ENCODE results near the gene DOC2A.

DOC2A gene

DNA sequence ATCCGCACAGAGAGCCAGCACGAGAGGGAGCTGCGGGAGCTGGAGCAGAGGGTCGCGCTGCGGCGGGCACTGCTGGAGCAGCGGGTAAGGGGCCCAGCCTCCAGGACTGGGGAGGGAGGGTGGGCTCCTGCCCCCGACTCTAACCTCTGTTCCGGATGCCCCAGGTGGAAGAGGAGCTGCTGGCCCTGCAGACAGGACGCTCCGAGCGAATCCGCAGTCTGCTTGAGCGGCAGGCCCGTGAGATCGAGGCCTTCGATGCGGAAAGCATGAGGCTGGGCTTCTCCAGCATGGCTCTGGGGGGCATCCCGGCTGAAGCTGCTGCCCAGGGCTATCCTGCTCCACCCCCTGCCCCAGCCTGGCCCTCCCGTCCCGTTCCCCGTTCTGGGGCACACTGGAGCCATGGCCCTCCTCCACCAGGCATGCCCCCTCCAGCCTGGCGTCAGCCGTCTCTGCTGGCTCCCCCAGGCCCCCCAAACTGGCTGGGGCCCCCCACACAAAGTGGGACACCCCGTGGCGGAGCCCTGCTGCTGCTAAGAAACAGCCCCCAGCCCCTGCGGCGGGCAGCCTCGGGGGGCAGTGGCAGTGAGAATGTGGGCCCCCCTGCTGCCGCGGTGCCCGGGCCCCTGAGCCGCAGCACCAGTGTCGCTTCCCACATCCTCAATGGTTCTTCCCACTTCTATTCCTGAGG lies 19.8 kb downstream of the DOC2A start:
- Histone ChIP-seq H3K4me3 (ENCODE audit: low read depth in 1 of 2, low read length in 1 of 2) (no peak overlapping the region), H3K9me3 (no peaks in the 10 kb centered on the region), H3K27ac (no peak overlapping the region), H3K27me3 (no peaks in the 10 kb centered on the region), H3K36me3 (peaks cover 75% of the 10 kb centered on the region), H3K4me1 (ENCODE audit: control insufficient read depth in 1 of 2, insufficient read depth in 1 of 2, low read depth in 1 of 2, low read length in 1 of 2) (peaks cover 10 to 16% of the 10 kb centered on the region in 2 experiments)
- TF ChIP-seq, protein P1, sequence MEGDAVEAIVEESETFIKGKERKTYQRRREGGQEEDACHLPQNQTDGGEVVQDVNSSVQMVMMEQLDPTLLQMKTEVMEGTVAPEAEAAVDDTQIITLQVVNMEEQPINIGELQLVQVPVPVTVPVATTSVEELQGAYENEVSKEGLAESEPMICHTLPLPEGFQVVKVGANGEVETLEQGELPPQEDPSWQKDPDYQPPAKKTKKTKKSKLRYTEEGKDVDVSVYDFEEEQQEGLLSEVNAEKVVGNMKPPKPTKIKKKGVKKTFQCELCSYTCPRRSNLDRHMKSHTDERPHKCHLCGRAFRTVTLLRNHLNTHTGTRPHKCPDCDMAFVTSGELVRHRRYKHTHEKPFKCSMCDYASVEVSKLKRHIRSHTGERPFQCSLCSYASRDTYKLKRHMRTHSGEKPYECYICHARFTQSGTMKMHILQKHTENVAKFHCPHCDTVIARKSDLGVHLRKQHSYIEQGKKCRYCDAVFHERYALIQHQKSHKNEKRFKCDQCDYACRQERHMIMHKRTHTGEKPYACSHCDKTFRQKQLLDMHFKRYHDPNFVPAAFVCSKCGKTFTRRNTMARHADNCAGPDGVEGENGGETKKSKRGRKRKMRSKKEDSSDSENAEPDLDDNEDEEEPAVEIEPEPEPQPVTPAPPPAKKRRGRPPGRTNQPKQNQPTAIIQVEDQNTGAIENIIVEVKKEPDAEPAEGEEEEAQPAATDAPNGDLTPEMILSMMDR (IDR thresholded peaks at IDR 0.05), result no peak

DNA sequence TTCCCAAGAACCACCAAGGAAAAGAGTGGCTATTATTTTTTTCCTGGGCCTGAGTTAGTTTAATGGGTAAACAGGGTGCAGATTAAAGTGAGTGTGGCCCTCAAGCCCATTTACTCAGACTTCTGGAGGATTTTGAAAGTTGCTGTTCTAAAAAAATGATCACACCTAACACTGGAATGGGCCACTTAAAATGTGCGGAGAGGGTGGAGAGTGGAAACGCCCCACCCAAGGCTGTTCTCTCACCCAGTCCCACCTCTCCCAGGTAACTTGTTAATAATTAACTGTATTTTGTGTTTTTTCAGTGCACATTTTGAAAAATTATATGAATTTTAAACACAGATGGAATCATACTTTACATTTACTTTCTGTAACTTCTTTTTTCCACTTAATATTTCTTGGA lies 20.8 kb downstream of the DOC2A start:
- TF ChIP-seq, protein P1 (IDR thresholded peaks at IDR 0.05), result no peak
- Histone ChIP-seq H3K27me3 (no peaks in the 10 kb centered on the region), H3K4me3 (ENCODE audit: low read depth in 1 of 2, low read length in 1 of 2) (no peak overlapping the region), H3K4me1 (ENCODE audit: control insufficient read depth in 1 of 2, insufficient read depth in 1 of 2, low read depth in 1 of 2, low read length in 1 of 2) (peaks cover 7 to 13% of the 10 kb centered on the region in 2 experiments), H3K36me3 (peaks cover 84% of the 10 kb centered on the region), H3K27ac (no peak overlapping the region), H3K9me3 (no peaks in the 10 kb centered on the region)

- Histone ChIP-seq H3K27me3 (no peaks in the 10 kb centered on the region), H3K4me3 (ENCODE audit: low read depth in 1 of 2, low read length in 1 of 2) (no peak overlapping the region), H3K9me3 (no peaks in the 10 kb centered on the region), H3K27ac (no peak overlapping the region), H3K36me3 (peaks cover 92% of the 10 kb centered on the region), H3K4me1 (ENCODE audit: control insufficient read depth in 1 of 2, insufficient read depth in 1 of 2, low read depth in 1 of 2, low read length in 1 of 2) (peaks cover 0 to 6% of the 10 kb centered on the region in 2 experiments)
- TF ChIP-seq, protein P1 (IDR thresholded peaks at IDR 0.05), result no peak
These were observed 21.5 kb downstream of the DOC2A start for GRCh38 chr16:29989111-29989858.

DNA sequence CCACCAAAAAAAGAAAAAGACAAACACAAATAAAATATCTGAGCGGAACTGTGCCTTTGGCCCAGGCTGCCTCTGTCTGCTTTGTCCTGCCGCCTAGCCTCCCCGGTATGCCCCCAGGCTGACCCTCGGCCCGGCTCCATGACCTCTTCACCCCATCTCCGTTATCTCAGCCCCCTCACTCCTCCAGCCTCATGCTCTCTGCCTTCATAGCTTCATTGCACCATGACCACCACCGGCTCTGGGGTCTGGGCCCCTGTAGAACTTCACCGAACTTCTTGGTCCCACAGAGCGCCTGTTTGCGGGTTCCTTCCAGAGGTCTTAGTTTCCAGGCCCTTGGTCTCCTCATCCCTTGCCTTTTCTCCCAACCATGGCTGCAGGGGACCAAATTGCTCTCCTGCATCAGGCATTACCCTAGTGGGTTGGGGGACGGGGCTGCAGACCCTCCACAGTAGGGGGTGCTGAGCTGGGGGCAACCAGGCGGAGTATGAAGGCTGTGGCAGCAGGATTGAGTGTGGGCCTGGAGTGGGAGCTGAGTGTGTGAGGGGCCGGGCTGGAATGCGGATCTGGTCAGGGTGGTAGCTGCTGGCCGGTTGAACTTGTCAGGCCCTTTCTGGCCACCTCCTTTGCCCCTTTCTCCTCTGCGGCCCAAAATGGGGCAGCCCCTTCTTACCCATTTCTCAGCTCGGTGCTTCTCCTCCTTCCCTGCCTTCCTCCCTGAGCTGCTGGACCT lies 22.3 kb downstream of the DOC2A start:
- Histone ChIP-seq H3K36me3 (peaks cover 98% of the 10 kb centered on the region), H3K27ac (no peak overlapping the region), H3K4me1 (ENCODE audit: control insufficient read depth in 1 of 2, insufficient read depth in 1 of 2, low read depth in 1 of 2, low read length in 1 of 2) (no peaks in the 10 kb centered on the region), H3K9me3 (no peaks in the 10 kb centered on the region), H3K27me3 (no peaks in the 10 kb centered on the region), H3K4me3 (ENCODE audit: low read depth in 1 of 2, low read length in 1 of 2) (no peak overlapping the region)
- TF ChIP-seq, protein P1 (IDR thresholded peaks at IDR 0.05), result no peak

GRCh38 chr16:29987371-29988085 lies 23.3 kb downstream of the DOC2A start:
- no peak overlapping the region for H3K27ac ChIP-seq
- H3K9me3 ChIP-seq, result no peaks in the 10 kb centered on the region
- no peaks in the 10 kb centered on the region for H3K27me3 ChIP-seq
- H3K4me3 ChIP-seq (ENCODE audit: low read depth in 1 of 2, low read length in 1 of 2), result no peak overlapping the region
- TF ChIP-seq, protein P1 (IDR thresholded peaks at IDR 0.05), result no peak
- H3K4me1 ChIP-seq (ENCODE audit: control insufficient read depth in 1 of 2, insufficient read depth in 1 of 2, low read depth in 1 of 2, low read length in 1 of 2), result no peaks in the 10 kb centered on the region
- peaks cover 98% of the 10 kb centered on the region for H3K36me3 ChIP-seq

Measured in neutrophil (primary cell).